Right lobe of liver (tissue), 6 donors: ENCODE measurements around the gene ZSCAN10. TPM values are rescaled to one million over a fixed set of nuclear protein-coding genes. Genes with fewer than 3 reads are reported as not detected.

Experiments
- ATAC-seq, 4 donors: fragments of 200-7000 bp; cut with Tn5 transposase; one replicate each; pipeline ENCODE4 v1.9.1; 2020; ENCODE audit warnings: mild to moderate bottlenecking in 4 of 4, moderate library complexity in 4 of 4
- DNase-seq, 3 donors: peaks; one replicate each; pipeline ENCODE4 v3.0.0-alpha.2; 2020
- H3K27ac ChIP-seq, 3 donors: fragments of 200-600 bp; one replicate each; pipeline ENCODE4 v1.8.0; 2022
- H3K27me3 ChIP-seq, 2 donors: fragments of 200-600 bp; one replicate each; pipeline ENCODE4 v1.8.0; 2022
- H3K36me3 ChIP-seq, 4 donors: fragments of 200-600 bp; sonication (generic) in 1 of 4; one replicate each; pipeline versions ENCODE4 v1.5.1 to v1.8.0; 2017 to 2022; ENCODE audit warnings: control low read depth in 1 of 4
- H3K4me1 ChIP-seq, 4 donors: fragments of 200-600 bp; sonication (generic) in 1 of 4; one replicate each; pipeline versions ENCODE4 v1.5.1 to v1.8.0; 2017 to 2022; ENCODE audit warnings: control low read depth in 1 of 4
- H3K4me3 ChIP-seq, 3 donors: fragments of 200-600 bp; one replicate each; pipeline ENCODE4 v1.8.0; 2022
- H3K9me3 ChIP-seq, 4 donors: fragments of 200-600 bp; sonication (generic) in 1 of 4; one replicate each; pipeline versions ENCODE4 v1.5.1 to v1.8.0; 2017 to 2022; ENCODE audit warnings: control low read depth in 1 of 4
- CTCF ChIP-seq, 4 donors: fragments of 200-600 bp in 3 of 4; fragments of 450-650 bp in 1 of 4; IDR thresholded peaks; one replicate each; pipeline versions ENCODE4 v1.5.1 to v1.8.0; 2016 to 2022; ENCODE audit warnings: antibody characterized with exemption in 4 of 4, mild to moderate bottlenecking in 2 of 4
- POLR2A ChIP-seq: fragments of 450-650 bp; IDR thresholded peaks from one replicate; pipeline ENCODE4 v1.6.1; 2017; ENCODE audit warnings: antibody characterized with exemption, mild to moderate bottlenecking
- WGBS: methylation state at CpG from one replicate; pipeline ENCODE4 v1.1.6; 2018; ENCODE audit warnings: low coverage, low lambda C conversion rate; ENCODE audit not compliant: insufficient coverage; ENCODE audit errors: missing lambda C conversion rate; 5-methylcytosine and 5-hydroxymethylcytosine counted together
- intact Hi-C, 2 donors: fragments of 100-400 bp; cut with DNase I; formaldehyde crosslinking; loops; one replicate each; pipeline versions ENCODE4 v1.11.2 to v1.14.1; 2022
- total RNA-seq, 6 experiments: library from RNA; depleted of rRNA in 2 of 6; stranded (reverse); fragments of >200 nt in 2 of 6; fragmentation: NEBNext Ultra II Directional in 3 of 6; extraction: Animal tissue kit (Norgen Biotek cat#: 25700) in 3 of 6; gene quantifications; one replicate each; pipeline versions ENCODE4 v1.1.0 to v1.2.4, GENCODE V29; 2016 to 2023
- donor health status: DM: no; HTN: yes; CAD: no.
- donor health status: DM: no; HTN: no; CAD: no.
- donor health status: DM: no; HTN: no; CAD: no.
- donor health status: DM: no; HTN: yes; CAD: no.
- donor health status: DM: no; HTN: yes; CAD: no.

The ZSCAN10 gene
- total RNA-seq, 6 experiments from 2014 or later = not detected

DNA sequence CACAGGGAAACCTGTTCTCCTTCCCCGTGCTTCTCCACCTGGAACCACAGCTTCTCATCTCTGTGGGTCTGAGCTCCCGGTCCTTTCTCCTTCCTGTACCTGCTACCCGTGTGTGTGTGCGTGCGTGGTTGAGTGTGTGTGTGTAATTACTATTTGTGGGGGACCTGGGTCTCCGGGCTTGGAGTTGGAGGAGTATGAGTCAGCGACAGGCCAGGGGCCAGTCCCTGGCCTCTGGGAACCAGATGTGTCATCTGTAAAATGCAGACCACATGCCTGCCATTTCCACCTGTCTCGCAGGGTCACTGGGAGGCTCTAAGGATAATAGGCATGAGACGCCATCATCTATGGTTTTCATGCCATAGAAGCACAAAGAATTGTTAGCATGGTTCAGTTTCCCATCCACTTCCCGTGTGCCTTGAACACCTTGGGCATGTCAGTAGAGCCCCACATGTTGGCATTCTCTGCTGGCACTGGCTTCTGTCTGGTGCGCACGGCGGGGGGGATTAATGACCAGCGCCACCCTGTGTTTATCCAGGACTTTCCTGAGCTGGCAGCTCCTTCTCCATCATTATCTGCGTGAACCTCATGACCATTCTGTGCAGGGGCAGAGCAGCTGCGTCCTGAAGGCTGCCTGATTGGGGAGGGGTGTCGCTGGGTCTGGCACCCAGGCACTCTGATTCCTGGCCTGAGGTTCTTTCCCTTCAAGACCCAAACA, 14.8 kb upstream of the ZSCAN10 start:
- ATAC-seq = no peak
- H3K36me3 ChIP-seq = no peaks in the 10 kb centered on the region
- TF ChIP-seq CTCF (IDR thresholded peaks at IDR 0.05) (no peak), POLR2A (no peak)
- peaks cover 0 to 15% (median 6%) of the 10 kb centered on the region in 4 donors for H3K4me1 ChIP-seq
- no peaks in the 10 kb centered on the region for H3K9me3 ChIP-seq
- H3K4me3 ChIP-seq = no peak overlapping the region
- 59% methylated on average over 6 of the region's 17 CpGs for WGBS
- no peak for DNase-seq
- intact Hi-C loops = no loop called here
- H3K27me3 ChIP-seq = no peaks in the 10 kb centered on the region
- H3K27ac ChIP-seq = no peak overlapping the region

GRCh38 chr16:3112881-3113574, 13.9 kb upstream of the ZSCAN10 start:
- TF ChIP-seq POLR2A (no peak), CTCF (IDR thresholded peaks at IDR 0.05) (no peak)
- Histone ChIP-seq H3K9me3 (no peaks in the 10 kb centered on the region), H3K4me3 (peak overlapping the region; percentile 68 to 79 (median 71)), H3K4me1 (peaks cover 0 to 15% (median 6%) of the 10 kb centered on the region in 4 donors), H3K36me3 (no peaks in the 10 kb centered on the region), H3K27ac (peak overlapping the region; percentile 16 to 50 (median 37)), H3K27me3 (no peaks in the 10 kb centered on the region)
- intact Hi-C loops = no loop called here
- 22% methylated on average over 19 of the region's 19 CpGs for whole genome bisulfite sequencing
- ATAC-seq (peak in 1 of 4 donors; percentile 9), DNase-seq (peak in 1 of 3 donors; percentile 40)

GRCh38 chr16:3112058-3112880, 13.2 kb upstream of the ZSCAN10 start, which contains the start of gene ZNF205:
ZNF205 (plus strand) TSS chr16:3112586; CDS start chr16:3113431, 845 bp downstream.
- DNase-seq = peak; percentile 76 to 78 (median 78)
- peak within 1 kb of the TSS; percentile 68 to 79 (median 71) for H3K4me3 ChIP-seq
- H3K36me3 ChIP-seq = no peaks in the 10 kb centered on the region
- TF ChIP-seq CTCF (IDR thresholded peaks at IDR 0.05) (no peak), POLR2A (no peak)
- peak within 1 kb of the TSS; percentile 16 to 50 (median 37) for H3K27ac ChIP-seq
- no peaks in the 10 kb centered on the region for H3K9me3 ChIP-seq
- H3K4me1 ChIP-seq = peaks cover 0 to 15% (median 6%) of the 10 kb centered on the region in 4 donors
- peak; percentile 97 to 99 (median 98) for ATAC-seq
- 6% methylated on average over 16 of the region's 23 CpGs for WGBS
- no peaks in the 10 kb centered on the region for H3K27me3 ChIP-seq
- intact Hi-C loops = no loop called here

- TF ChIP-seq POLR2A = peak; percentile 60
- TF ChIP-seq CTCF (IDR thresholded peaks at IDR 0.05) = no peak
- WGBS = 0% methylated on average over 9 of the region's 74 CpGs
- Histone ChIP-seq H3K4me3 (peak overlapping the region; percentile 63 to 76 (median 64)), H3K9me3 (no peaks in the 10 kb centered on the region), H3K27me3 (no peaks in the 10 kb centered on the region), H3K36me3 (no peaks in the 10 kb centered on the region), H3K27ac (peak overlapping the region; percentile 62 to 85 (median 66)), H3K4me1 (peaks cover 0 to 6% (median 4%) of the 10 kb centered on the region in 4 donors)
- DNase-seq = peak; percentile 94 to 95 (median 94)
- intact Hi-C loops = no loop called here
- peak; percentile 97 to 99 (median 98) for ATAC-seq
Observed at GRCh38 chr16:3106205-3106928, 7.3 kb upstream of the ZSCAN10 start.
